Activated CD8-positive, alpha-beta memory T cell treated with anti-CD3 and anti-CD28 coated beads, Interleukin-2, amount 50 U/mL, for 1 hour (primary cell): ENCODE measurements around the gene TCF21.
"Not testable (repeated sequence)": the region's sequence is repeated elsewhere in the genome, so short reads cannot be mapped to it uniquely, and the experiment has no call there.

Source experiments
- DNase-seq: peaks from one replicate; pipeline ENCODE4 v3.0.0-alpha.2; 2020; ENCODE audit errors: extremely low read depth

TCF21 gene

DNA sequence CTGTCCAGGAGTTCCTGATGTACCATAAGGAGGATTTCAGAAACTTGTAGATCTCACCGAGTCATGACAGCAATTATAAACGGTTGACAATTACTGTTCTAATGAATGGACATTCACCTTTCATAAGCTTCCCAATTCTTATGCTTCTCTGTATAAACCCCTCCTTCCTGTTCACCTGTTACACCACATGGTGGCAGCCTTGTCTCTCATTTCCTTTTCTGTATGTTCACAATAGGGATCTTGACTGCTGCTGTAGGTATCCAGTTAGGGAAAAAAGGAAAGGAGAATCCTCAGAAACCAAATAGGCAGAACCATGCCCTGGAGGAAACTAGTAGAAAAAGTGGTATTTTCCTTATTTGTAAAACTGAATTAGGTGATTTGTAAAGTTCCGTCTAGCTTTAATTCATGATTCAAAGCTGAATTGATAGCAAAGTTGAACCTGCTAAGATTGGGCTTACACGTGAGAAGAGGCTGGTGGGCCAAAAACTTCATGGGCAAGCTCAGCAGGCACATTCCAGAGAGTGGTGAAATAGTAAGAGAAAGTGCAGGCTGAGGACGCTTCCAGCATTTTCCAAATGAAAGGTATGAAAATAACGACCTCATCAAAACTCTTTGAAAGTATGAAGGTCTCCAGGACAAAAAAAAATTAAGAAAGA, 35.2 kb downstream of the TCF21 start:
- DNase-seq, result peak; percentile 19

DNA sequence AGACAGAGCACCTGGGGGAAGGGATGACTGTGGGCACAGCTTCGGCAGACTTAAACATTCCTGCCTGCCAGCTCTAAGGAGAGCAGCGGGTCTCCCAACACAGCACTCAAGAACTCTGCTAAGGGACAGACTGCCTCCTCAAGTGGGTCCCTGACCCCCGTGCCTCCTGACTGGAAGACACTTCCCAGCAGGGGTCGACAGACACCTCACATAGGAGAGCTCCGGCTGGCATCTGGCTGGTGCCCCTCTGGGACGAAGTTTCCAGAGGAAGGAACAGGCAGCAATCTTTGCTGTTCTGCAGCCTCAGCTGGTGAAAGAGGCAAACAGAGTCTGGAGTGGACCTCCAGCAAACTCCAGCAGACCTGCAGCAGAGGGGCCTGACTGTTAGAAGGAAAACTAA, 42.3 kb downstream of the TCF21 start:
- not testable (repeated sequence) for DNase-seq

DNA sequence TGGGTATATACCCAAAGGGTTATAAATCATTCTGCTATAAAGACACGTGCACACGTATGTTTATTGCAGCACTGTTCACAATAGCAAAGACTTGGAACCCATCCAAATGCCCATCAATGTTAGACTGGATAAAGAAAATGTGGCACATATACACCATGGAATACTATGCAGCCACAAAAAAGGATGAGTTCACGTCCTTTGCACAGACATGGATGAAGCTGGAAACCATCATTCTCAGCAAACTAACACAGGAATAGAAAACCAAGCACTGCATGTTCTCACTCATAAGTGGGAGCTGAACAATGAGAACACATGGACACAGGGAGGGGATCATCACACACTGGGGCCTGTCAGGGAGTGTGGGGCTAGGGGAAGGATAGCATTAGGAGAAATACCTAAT, 47.4 kb downstream of the TCF21 start:
- DNase-seq, result not testable (repeated sequence)

DNA sequence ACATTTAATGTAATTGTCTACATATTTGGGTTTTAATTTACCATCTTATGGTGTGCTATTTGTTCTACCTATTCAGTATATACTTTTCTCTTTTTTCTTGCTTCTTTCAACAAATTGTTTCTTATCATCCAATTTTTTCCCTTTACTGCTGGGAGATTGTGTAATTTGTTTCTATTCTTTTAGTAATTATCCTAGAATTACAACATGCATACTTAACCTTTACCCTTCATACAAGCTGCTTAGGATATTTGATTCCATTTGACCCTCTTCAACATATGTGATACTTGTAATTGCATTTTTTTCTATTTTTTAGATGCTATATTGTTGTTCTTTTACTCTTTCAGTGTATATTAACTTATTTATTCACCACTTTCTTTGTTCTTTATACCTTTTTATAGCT, 49.0 kb downstream of the TCF21 start:
- DNase-seq, result no peak

DNA sequence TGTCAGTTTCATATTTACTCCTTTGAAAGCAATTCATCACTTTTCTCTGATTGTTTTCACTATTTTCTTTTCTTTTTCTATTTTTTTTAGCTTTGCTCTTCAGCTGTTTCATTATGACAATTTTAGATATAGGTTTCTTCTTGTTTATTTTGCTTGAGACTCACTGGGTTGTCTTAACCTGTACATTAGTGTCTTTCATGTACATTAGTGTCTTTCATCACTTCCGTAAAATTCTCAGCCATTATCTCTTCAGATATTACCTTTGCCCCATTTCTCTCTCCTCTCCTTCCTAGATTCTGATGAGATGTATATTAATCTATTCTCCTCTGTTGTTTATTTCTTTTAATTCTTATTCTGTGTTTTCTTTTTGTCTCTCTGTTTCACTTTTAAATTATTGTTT, 49.6 kb downstream of the TCF21 start:
- DNase-seq, result no peak

DNA sequence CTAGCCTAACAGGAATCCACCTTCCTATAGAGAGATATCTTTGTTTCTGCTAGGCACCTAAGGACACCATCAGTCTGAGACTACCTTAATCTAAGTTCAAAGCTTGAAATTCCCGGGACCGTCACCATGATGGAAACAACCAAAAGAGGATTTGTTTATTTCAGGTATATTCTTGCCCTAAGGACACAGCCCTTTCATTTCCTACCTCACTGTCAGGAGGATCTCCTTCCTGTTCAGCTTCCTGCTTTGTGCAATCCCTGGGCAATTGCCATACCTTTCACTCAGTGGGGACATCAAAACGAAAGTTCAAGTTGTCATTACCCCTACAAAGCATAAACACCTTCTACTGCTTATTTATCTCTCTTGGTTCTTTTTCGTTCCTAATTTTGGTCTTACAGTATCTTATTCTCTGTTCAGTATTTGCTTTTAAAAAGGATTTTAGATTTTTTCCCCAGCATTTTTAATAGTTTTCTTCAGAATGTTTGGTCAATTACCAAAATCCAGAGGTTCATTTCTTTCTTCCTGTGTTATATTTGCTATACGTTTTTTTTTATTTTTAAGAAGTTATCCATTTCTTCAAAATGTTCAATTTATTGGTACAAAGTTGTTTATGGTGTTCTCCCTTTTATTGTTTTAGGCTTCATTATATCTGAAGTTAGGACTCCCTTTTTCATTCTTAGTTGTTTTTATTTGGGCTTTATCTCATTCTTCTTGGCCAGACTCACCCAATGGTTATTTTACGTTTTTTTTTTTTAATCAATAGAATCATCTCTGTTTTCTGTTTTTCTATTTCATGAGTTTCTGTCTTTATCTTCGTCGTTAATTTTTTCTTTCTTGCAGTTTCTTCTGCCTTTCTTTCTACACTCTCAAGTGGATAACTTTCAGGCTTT, 51.1 kb downstream of the TCF21 start:
- DNase-seq, result no peak
